ENCODE data around the gene TNFSF10.
"Not testable (repeated sequence)": the region's sequence is repeated elsewhere in the genome, so short reads cannot be mapped to it uniquely, and the experiment has no call there.

Gene TNFSF10

DNA sequence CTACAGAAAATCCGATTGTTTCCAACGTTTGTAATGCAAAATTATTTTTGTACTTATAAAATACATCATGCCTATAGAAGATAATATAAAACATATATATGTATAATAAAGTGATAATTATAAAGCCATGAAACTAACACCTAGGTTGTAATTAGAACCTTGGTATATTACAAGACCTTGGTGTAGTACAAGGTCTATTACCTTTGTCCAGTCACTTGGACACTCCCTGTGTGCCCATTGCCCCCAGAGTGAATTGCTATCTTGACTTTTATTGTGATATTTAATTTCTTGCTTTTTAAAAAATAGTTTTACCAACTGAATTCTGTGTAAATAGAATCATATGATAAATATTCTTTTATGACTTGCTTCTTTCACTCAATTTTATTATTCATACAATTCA, 20.7 kb upstream of the TNFSF10 start:
- no peak for DNase-seq (ENCODE audit: low spot score)

GRCh38 chr3:172543419-172543818, 20.2 kb upstream of the TNFSF10 start:
- DNase-seq (ENCODE audit: low spot score), result no peak

DNA sequence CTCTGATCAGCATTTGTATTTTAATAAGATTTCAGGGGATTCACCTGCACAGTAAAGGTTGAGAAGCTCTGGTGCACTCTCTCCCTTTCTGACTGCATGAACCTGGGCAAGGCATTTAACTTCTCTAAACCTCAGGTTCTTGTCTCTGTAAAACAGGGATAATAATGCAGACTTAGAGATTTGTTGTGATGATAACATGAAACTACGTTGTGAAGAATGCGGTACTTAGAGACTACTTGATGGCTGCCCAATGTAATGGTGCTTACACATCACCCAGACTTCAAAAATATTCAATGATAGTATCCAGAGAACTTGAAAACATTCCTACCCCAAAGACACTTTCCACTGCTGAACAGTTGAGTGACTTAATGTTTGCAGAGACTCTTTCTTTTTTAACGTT, 19.8 kb upstream of the TNFSF10 start:
- DNase-seq (ENCODE audit: low spot score), result no peak

GRCh38 chr3:172541945-172542488, 18.8 kb upstream of the TNFSF10 start:
- DNase-seq (ENCODE audit: low spot score), result no peak

DNA sequence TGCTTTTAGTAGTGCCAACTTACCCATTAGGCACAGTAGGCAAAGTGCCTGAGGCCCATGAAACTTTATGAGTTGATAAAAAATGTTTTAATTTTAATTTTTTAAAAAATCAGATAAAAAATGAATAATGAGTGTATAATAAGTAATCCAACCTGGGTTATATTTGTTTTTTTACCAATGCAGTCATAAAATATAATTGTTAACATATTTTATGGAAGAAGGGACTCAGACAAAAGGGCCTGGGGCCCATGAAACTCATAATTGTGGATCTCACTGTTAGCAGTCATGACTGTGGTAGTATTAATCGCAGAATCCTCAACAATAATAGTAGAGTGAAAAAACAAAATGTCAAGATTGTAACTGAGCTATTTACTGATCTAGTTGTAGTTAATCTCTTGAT, 16.8 kb upstream of the TNFSF10 start:
- no peak for DNase-seq (ENCODE audit: low spot score)

DNA sequence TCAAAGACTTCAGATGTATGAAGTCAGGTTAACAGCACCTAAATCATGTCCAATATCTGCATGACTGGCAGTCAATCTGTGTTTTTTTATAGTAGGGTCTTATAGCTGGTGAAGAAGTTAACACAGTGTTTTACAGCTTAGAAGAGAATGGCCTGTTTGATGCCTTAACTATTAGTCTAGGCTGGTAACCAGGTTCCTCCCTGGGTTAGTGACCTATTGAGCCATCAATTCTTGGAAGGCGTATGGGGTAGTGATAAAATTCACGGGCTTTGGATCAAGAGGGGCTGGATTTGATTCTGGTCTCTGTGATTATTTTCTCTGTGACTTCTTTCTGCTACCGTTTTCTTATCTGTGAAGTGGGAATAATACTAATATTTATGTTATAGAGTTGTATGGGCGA, 16.0 kb upstream of the TNFSF10 start:
- DNase-seq (ENCODE audit: low spot score), result no peak

DNA sequence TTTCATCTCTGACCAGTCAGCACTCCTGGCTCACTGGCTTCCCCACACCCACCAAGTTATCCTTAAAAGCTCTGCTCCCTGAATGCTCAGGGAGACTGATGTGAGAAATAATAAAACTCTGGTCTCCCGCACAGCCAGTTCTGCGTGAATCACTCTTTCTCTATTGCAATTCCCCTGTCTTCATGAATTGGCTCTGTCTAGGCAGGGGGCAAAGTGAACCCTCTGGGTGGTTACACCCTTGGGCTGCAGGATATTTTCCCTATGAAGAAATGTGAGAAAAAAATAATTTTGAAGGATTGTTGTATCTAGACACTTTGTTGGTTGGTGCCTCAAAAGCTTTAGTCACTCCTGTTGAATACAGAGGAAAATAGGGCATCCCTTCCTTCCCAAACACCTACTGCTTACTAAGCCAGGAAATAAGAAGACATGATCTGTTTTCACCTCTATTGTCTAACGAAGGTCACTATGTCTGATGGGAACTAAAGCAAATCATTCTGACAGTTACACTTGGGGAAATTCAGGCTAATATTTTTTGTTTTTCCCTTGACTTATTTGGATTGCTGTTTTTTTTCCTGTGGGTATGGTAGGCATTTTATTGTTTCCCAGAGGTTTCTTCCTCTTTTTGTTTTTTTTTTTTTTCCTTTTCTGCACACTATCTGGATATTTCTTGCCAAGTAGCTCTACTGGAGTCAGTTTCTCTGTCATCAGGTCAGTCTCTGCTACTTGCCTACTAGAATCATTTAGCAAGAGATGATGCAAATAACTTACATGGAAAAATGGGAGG, 15.3 kb upstream of the TNFSF10 start:
- no peak for DNase-seq (ENCODE audit: low spot score)

- no peak for DNase-seq (ENCODE audit: low spot score)
Measured at GRCh38 chr3:172537507-172538158, 14.4 kb upstream of the TNFSF10 start.

GRCh38 chr3:172536993-172537419, 13.8 kb upstream of the TNFSF10 start:
- no peak for DNase-seq (ENCODE audit: low spot score)

GRCh38 chr3:172536505-172536904, 13.3 kb upstream of the TNFSF10 start:
- no peak for DNase-seq (ENCODE audit: low spot score)

DNA sequence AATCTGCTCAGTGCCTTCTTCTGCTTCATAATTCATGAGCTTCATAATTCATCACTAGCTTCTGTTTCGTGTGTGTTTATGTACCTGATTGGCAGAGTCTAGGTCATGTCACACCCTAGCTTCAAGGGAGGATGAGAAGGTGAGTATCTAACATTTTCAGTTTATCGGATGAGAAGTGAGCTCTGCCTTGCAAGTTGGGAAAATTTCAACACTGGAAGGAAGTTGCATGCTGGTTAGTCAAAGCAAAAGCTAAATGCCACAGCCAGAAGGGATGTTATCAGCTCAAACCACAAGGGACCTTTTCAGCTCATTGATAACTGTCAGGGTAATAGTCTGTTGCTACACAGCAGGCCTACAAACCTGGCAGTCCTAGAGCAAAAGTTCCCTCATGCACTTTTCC, 7.3 kb upstream of the TNFSF10 start:
- DNase-seq (ENCODE audit: low spot score), result no peak

DNA sequence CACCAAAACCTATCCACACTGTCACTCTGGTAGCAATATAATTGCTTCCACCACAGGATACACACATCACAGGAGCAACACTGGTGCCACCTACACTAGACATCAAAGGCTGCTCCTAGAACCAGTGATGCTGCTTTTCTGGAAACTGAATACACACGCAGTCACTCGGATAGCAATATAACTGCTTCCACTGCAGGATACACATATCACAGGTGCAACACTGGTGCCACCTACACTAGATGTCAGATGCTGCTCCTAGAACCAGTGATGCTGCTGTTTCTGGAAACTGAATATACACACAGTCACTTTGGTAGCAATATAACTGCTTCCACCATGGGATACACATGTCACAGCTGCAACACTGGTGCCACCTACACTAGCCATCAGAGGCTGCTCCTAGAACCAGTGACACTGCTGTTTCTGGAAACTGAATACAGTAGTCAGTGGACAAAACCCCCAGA, 6.9 kb upstream of the TNFSF10 start:
- no peak for DNase-seq (ENCODE audit: low spot score)

- no peak for DNase-seq (ENCODE audit: low spot score)
Measured at GRCh38 chr3:172528677-172529076, 5.4 kb upstream of the TNFSF10 start.

- no peak for DNase-seq (ENCODE audit: low spot score)
Measured at GRCh38 chr3:172527306-172527705, 4.1 kb upstream of the TNFSF10 start.

- no peak for DNase-seq (ENCODE audit: low spot score)
Measured at GRCh38 chr3:172525116-172525613, 1.9 kb upstream of the TNFSF10 start.

DNA sequence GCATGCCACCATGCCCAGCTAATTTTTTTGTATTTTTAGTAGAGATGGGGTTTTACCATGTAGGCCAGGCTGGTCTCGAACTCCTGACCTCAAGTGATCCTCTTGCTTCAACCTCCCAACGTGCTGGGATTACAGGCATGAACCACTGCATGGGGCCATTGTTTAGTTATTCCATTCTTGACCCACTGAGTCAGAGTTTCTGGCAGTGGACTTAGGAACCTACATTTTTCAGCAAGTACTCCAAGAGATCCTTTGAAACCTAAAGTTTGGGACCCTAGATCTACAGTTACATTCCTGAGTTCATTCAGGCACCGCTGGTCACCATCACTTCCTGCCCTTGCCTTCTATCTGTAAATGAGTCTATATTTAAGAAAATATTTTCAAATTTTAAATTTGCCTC, 1.4 kb upstream of the TNFSF10 start:
- no peak for DNase-seq (ENCODE audit: low spot score)

GRCh38 chr3:172521837-172522726, 1.1 kb downstream of the TNFSF10 start:
- DNase-seq (ENCODE audit: low spot score), result not testable (repeated sequence)

- DNase-seq (ENCODE audit: low spot score), result no peak
Measured at GRCh38 chr3:172520301-172520831, 2.9 kb downstream of the TNFSF10 start.

GRCh38 chr3:172519740-172520139, 3.5 kb downstream of the TNFSF10 start:
- DNase-seq (ENCODE audit: low spot score), result no peak

DNA sequence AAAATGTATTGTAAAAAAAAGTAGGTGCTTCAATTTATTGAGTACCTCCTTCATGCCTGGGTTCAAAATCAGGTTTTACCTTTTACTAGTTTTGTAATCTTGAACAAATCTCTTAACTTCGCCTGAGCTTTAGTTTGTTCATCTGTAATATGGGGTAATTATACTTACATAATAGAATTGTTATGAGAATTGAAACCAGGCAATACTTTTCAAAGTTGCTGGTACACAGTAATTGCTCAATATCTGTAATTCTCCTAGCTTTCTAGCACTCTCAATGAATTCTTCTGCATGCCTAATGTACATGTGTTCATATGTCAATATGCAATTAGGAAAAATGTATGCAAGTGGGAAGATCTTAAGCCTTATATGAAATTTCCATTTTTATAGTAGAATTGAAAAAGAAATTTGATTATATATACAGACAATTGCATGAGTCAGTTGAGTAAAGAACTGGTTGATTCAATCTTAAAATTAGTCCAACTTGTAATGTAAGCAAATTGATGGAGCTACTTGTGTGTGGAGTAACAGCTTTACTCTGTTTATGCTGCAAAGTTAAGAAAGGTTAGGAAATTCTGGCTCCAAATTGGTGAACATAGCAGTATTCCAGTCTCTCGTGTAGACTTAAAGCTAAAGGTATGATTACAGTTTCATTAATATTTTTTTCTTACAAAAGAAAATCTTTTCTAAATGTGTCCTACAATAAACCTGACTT, 4.1 kb downstream of the TNFSF10 start:
- DNase-seq (ENCODE audit: low spot score), result no peak

GRCh38 chr3:172517859-172518466, 5.3 kb downstream of the TNFSF10 start:
- no peak for DNase-seq (ENCODE audit: low spot score)

Measured in hematopoietic multipotent progenitor cell treated with erythropoietin and hydrocortisone succinate and interleukin-3 and kit ligand, for 17 days (in vitro differentiated cells).